Suprapubic skin (tissue), 4 donors: ENCODE data around the gene SULT2B1. TPM values are rescaled to one million over a fixed set of nuclear protein-coding genes. Genes with fewer than 3 reads are reported as not detected.

Experiments
- DNase-seq, 2 donors: peaks; one replicate each; pipeline ENCODE4 v3.0.0-alpha.2; 2019; ENCODE audit warnings: low spot score in 2 of 2
- H3K27ac ChIP-seq: fragments of 200-600 bp; sonication (generic); one replicate; pipeline ENCODE4 v1.5.1; 2019
- H3K27me3 ChIP-seq: fragments of 200-600 bp; sonication (generic); one replicate; pipeline ENCODE4 v1.5.1; 2019
- H3K36me3 ChIP-seq: fragments of 200-600 bp; sonication (generic); one replicate; pipeline ENCODE4 v1.5.1; 2019
- H3K4me1 ChIP-seq: fragments of 200-600 bp; sonication (generic); one replicate; pipeline ENCODE4 v1.5.1; 2019
- H3K4me3 ChIP-seq: fragments of 200-600 bp; sonication (generic); one replicate; pipeline ENCODE4 v1.5.1; 2019; ENCODE audit warnings: mild to moderate bottlenecking
- H3K9me3 ChIP-seq: fragments of 200-600 bp; sonication (generic); one replicate; pipeline ENCODE4 v1.5.1; 2019
- CTCF ChIP-seq, 2 donors: fragments of 200-600 bp in 1 of 2; fragments of 450-650 bp in 1 of 2; sonication (generic) in 1 of 2; IDR thresholded peaks; one replicate each; pipeline ENCODE4 v1.5.1; 2016 to 2019; ENCODE audit warnings: antibody characterized with exemption in 2 of 2, mild to moderate bottlenecking in 1 of 2, moderate library complexity in 1 of 2
- EP300 ChIP-seq: sonication (generic); formaldehyde crosslinking; IDR thresholded peaks from one replicate; pipeline ENCODE4 v1.6.1; 2017; ENCODE audit warnings: antibody characterized with exemption
- POLR2A ChIP-seq, 2 donors: fragments of 450-650 bp; IDR thresholded peaks; one replicate each; pipeline ENCODE4 v1.6.1; 2017; ENCODE audit warnings: antibody characterized with exemption in 2 of 2, mild to moderate bottlenecking in 2 of 2, moderate library complexity in 2 of 2
- POLR2AphosphoS5 ChIP-seq, 3 donors: sonication (generic); formaldehyde crosslinking; IDR thresholded peaks; one replicate each; pipeline ENCODE4 v1.6.1; 2017; ENCODE audit warnings: antibody characterized with exemption in 3 of 3
- WGBS: methylation state at CpG from one replicate; pipeline ENCODE4 v1.1.5; 2018; 5-methylcytosine and 5-hydroxymethylcytosine counted together
- total RNA-seq, 4 donors: library from RNA; depleted of rRNA; stranded (reverse); fragments of >200 nt; gene quantifications; one replicate each; pipeline ENCODE4 v1.1.0, GENCODE V29; 2016

SULT2B1 gene
- total RNA-seq, 4 donors from 2014 or later, result 26.0 to 162 (median 122) TPM

- H3K27me3 ChIP-seq, result no peaks in the 10 kb centered on the region
- peaks cover 23% of the 10 kb centered on the region for H3K4me1 ChIP-seq
- no peak for TF ChIP-seq CTCF (IDR thresholded peaks at IDR 0.05)
- TF ChIP-seq POLR2AphosphoS5 (IDR thresholded peaks at IDR 0.05), result no peak
- TF ChIP-seq EP300, result no peak
- no peak for TF ChIP-seq POLR2A (IDR thresholded peaks at IDR 0.05)
- H3K9me3 ChIP-seq, result no peaks in the 10 kb centered on the region
- no peak for DNase-seq
- H3K4me3 ChIP-seq, result no peak overlapping the region
- no peak overlapping the region for H3K27ac ChIP-seq
- 73% methylated on average over 5 of the region's 5 CpGs for WGBS
- H3K36me3 ChIP-seq, result no peaks in the 10 kb centered on the region
Measured at GRCh38 chr19:48549380-48549779, 2.6 kb upstream of the SULT2B1 start.

GRCh38 chr19:48552406-48553322, 692 bp downstream of the SULT2B1 start:
- DNase-seq, result no peak
- Histone ChIP-seq H3K4me3 (peak overlapping the region; percentile 34), H3K27me3 (no peaks in the 10 kb centered on the region), H3K9me3 (no peaks in the 10 kb centered on the region), H3K27ac (peak overlapping the region; percentile 66), H3K4me1 (peaks cover 17% of the 10 kb centered on the region), H3K36me3 (no peaks in the 10 kb centered on the region)
- TF ChIP-seq POLR2AphosphoS5 (IDR thresholded peaks at IDR 0.05) (no peak), CTCF (IDR thresholded peaks at IDR 0.05) (no peak), EP300 (no peak), POLR2A (IDR thresholded peaks at IDR 0.05) (no peak)
- 69% methylated on average over 16 of the region's 19 CpGs for WGBS

- Histone ChIP-seq H3K27ac (no peak overlapping the region), H3K4me1 (peaks cover 20% of the 10 kb centered on the region), H3K4me3 (peak overlapping the region; percentile 34), H3K9me3 (no peaks in the 10 kb centered on the region), H3K27me3 (no peaks in the 10 kb centered on the region), H3K36me3 (no peaks in the 10 kb centered on the region)
- WGBS, result 28% methylated on average over 6 of the region's 18 CpGs
- DNase-seq, result no peak
- TF ChIP-seq POLR2A (IDR thresholded peaks at IDR 0.05), result no peak
- no peak for TF ChIP-seq EP300
- TF ChIP-seq POLR2AphosphoS5 (IDR thresholded peaks at IDR 0.05), result no peak
- TF ChIP-seq CTCF (IDR thresholded peaks at IDR 0.05), result no peak
Measured at GRCh38 chr19:48553676-48554384, 1.9 kb downstream of the SULT2B1 start.

- Histone ChIP-seq H3K36me3 (no peaks in the 10 kb centered on the region), H3K4me1 (peaks cover 20% of the 10 kb centered on the region), H3K9me3 (no peaks in the 10 kb centered on the region), H3K27me3 (no peaks in the 10 kb centered on the region), H3K27ac (no peak overlapping the region), H3K4me3 (no peak overlapping the region)
- WGBS, result 64% methylated on average over 14 of the region's 16 CpGs
- DNase-seq, result no peak
- TF ChIP-seq EP300 (no peak), CTCF (IDR thresholded peaks at IDR 0.05) (no peak), POLR2A (IDR thresholded peaks at IDR 0.05) (no peak), POLR2AphosphoS5 (IDR thresholded peaks at IDR 0.05) (no peak)
Measured at GRCh38 chr19:48554385-48555091, 2.6 kb downstream of the SULT2B1 start.
